ENCODE data around the gene MT1X.

Gene MT1X

GRCh38 chr16:56726926-56727325, 44.7 kb downstream of the MT1X start:
- TF ChIP-seq, protein P1, sequence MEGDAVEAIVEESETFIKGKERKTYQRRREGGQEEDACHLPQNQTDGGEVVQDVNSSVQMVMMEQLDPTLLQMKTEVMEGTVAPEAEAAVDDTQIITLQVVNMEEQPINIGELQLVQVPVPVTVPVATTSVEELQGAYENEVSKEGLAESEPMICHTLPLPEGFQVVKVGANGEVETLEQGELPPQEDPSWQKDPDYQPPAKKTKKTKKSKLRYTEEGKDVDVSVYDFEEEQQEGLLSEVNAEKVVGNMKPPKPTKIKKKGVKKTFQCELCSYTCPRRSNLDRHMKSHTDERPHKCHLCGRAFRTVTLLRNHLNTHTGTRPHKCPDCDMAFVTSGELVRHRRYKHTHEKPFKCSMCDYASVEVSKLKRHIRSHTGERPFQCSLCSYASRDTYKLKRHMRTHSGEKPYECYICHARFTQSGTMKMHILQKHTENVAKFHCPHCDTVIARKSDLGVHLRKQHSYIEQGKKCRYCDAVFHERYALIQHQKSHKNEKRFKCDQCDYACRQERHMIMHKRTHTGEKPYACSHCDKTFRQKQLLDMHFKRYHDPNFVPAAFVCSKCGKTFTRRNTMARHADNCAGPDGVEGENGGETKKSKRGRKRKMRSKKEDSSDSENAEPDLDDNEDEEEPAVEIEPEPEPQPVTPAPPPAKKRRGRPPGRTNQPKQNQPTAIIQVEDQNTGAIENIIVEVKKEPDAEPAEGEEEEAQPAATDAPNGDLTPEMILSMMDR (IDR thresholded peaks at IDR 0.05; ENCODE audit: low read depth, low read length): no peak
- H3K4me3 ChIP-seq (replicated peaks in 1 of 2; ENCODE audit: low read depth in 2 of 2, low read length in 2 of 2): no peak overlapping the region
- no peak for DNase-seq (ENCODE audit: low read depth in 2 of 2)

DNA sequence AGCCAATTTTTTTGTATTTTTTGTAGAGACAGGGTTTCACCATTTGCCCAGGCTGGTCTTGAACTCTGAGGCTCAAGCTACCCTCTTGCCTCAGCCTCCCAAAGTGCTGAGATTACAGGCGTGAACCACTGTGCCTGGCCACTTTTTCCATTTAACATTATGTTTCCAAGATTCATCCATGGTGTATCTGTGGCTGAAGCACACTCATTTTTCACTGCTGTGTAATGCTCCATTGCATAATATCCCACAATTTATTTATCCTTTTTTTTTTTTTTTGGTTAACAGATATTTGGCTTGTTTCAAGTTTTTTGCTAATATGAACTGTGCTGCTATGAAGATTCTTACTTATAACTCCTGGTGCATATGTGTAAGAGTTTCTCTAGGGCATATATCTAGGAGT, 45.8 kb downstream of the MT1X start:
- TF ChIP-seq, protein P1 (IDR thresholded peaks at IDR 0.05; ENCODE audit: low read depth, low read length): no peak
- DNase-seq (ENCODE audit: low read depth in 2 of 2): no peak
- no peak overlapping the region for H3K4me3 ChIP-seq (replicated peaks in 1 of 2; ENCODE audit: low read depth in 2 of 2, low read length in 2 of 2)

- peak overlapping the region; percentile 98 to 100 for H3K4me3 ChIP-seq (replicated peaks in 1 of 2; ENCODE audit: low read depth in 2 of 2, low read length in 2 of 2)
- peak in 1 of 2 donors; percentile 31 for DNase-seq (ENCODE audit: low read depth in 2 of 2)
Observed at GRCh38 chr16:56728980-56729734, 46.9 kb downstream of the MT1X start.

GRCh38 chr16:56729735-56730662, 47.7 kb downstream of the MT1X start, which contains the start of gene NUP93:
Gene NUP93, plus strand, starts transcription at chr16:56730129. Its CDS starts 18,119 bp downstream, at chr16:56748248.
- H3K4me3 ChIP-seq (replicated peaks in 1 of 2; ENCODE audit: low read depth in 2 of 2, low read length in 2 of 2): peak within 1 kb of the TSS; percentile 98 to 100
- DNase-seq (ENCODE audit: low read depth in 2 of 2): peak; percentile 93 to 94
- TF ChIP-seq, protein P1 (IDR thresholded peaks at IDR 0.05; ENCODE audit: low read depth, low read length): no peak

More at GRCh38 chr16:56728980-56729734, 46.9 kb downstream of the MT1X start:
- TF ChIP-seq, protein P1 (IDR thresholded peaks at IDR 0.05; ENCODE audit: low read depth, low read length): no peak

DNA sequence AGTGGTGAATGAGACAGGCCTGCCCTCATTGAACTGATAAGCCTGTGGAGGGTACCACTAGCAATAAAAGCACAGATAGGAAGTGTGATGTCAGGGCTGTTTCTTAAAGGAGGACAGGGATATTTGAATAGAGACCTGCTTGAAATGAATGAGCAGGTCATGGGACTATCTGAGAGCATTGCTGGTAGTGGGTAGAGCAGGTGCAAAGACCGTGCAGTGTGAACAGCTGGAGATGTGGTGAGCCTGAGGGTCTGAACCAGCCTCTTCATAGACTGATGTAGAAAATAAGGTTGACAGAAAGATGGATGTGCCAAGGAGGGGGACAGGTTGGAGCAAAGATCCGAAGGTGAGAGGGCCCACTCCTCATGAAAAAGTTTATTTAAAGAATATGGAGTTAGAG, 50.1 kb downstream of the MT1X start:
- no peak overlapping the region for H3K4me3 ChIP-seq (replicated peaks in 1 of 2; ENCODE audit: low read depth in 2 of 2, low read length in 2 of 2)

DNA sequence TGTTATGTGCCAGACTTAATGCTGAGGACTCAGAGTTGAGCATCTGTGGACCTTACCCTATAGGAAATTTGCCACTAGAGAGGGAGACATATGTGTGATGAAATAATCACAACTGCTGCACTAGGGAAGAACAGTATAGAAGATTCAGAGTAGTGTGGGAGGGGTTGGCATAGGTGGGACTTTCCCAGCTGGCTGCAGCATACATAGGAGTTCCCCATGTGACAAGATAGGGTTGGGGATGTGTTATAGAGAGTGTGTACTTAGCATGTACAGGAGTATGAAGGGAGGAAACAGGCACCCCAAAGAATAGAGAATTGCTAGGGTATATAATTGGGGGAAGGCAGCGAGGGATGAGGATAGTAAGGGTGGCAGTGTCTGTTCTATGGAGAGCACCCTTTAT, 50.6 kb downstream of the MT1X start:
- no peak overlapping the region for H3K4me3 ChIP-seq (replicated peaks in 1 of 2; ENCODE audit: low read depth in 2 of 2, low read length in 2 of 2)
- TF ChIP-seq, protein P1 (IDR thresholded peaks at IDR 0.05; ENCODE audit: low read depth, low read length): no peak
- DNase-seq (ENCODE audit: low read depth in 2 of 2): no peak

More for the DNA sequence above, 50.1 kb downstream of the MT1X start:
- no peak for DNase-seq (ENCODE audit: low read depth in 2 of 2)
- TF ChIP-seq, protein P1 (IDR thresholded peaks at IDR 0.05; ENCODE audit: low read depth, low read length): no peak
